HepG2 (cell line): ENCODE results near the gene MYO1B. TPM values are rescaled to one million over a fixed set of nuclear protein-coding genes. Genes with fewer than 3 reads are reported as not detected.

Experiments used
- ATAC-seq: fragments of 200-7000 bp; cut with Tn5 transposase; 3 replicates; pipeline ENCODE4 v1.9.1; 2020; ENCODE audit warnings: mild to moderate bottlenecking, moderate library complexity
- BruUV-seq: library from RNA; stranded (reverse); fragments of 400-500 nt; replicated peaks from 2 replicates; lab custom pipeline; 2021; lab: Mats Ljungman, UMichigan
- CTCF ChIA-PET: fragments of 300-600 bp; formaldehyde crosslinking; extraction: SDS; loops from one replicate; lab custom pipeline; 2021; ENCODE audit warnings: low total read pairs, inconsistent platforms, low intra/inter-chr PET ratio; lab: Yijun Ruan, JAX
- POLR2A ChIA-PET: fragments of 350-600 bp; sonication (Branson Sonifier 250); formaldehyde crosslinking; loops from one replicate; lab custom pipeline; 2020; ENCODE audit warnings: antibody characterized with exemption, inconsistent platforms; lab: Yijun Ruan, JAX
- DNase-seq: peaks from one replicate; pipeline ENCODE4 v3.0.0-alpha.2; 2015; ENCODE audit warnings: low spot score
- FAIRE-seq: peaks from 3 replicates; lab custom pipeline; 2011; peaks lifted over from hg19 to GRCh38; lab: Jason Lieb, UNC
- H2AFZ ChIP-seq: one replicate; pipeline ENCODE4 v1.6.1; 2011; ENCODE audit warnings: low read length, inconsistent platforms
- H3K27ac ChIP-seq: fragments of 300-600 bp; 3 replicates; pipeline ENCODE4 v1.8.0; 2011; ENCODE audit warnings: mixed run types, mild to moderate bottlenecking, mixed read lengths, low read length, inconsistent platforms; ENCODE audit not compliant: insufficient read depth; ENCODE audit errors: extremely low read length
- H3K27me3 ChIP-seq, 2 experiments: fragments of 200-600 bp in 1 of 2; 2 replicates in 1 of 2; 3 replicates in 1 of 2; pipeline versions ENCODE4 v1.6.0 to v1.8.0; 2011; ENCODE audit warnings: low read length in 2 of 2, mild to moderate bottlenecking in 2 of 2, moderate library complexity in 2 of 2, inconsistent platforms in 1 of 2; ENCODE audit not compliant: insufficient read depth in 2 of 2, control insufficient read depth in 1 of 2
- H3K36me3 ChIP-seq, 2 experiments: fragments of 200-600 bp in 1 of 2; replicated peaks in 1 of 2; 2 replicates in 1 of 2; 3 replicates in 1 of 2; pipeline versions ENCODE4 v1.5.1 to v1.8.0; 2011; ENCODE audit warnings: low read length in 2 of 2, inconsistent platforms in 1 of 2; ENCODE audit not compliant: insufficient read depth in 2 of 2, control insufficient read depth in 1 of 2
- H3K4me1 ChIP-seq: 2 replicates; pipeline ENCODE4 v1.5.1; 2012; ENCODE audit warnings: low read length, inconsistent platforms; ENCODE audit not compliant: insufficient read depth
- H3K4me2 ChIP-seq: 2 replicates; pipeline ENCODE4 v1.6.0; 2011; ENCODE audit warnings: low read depth, low read length, inconsistent platforms
- H3K4me3 ChIP-seq, 3 experiments: fragments of 200-600 bp in 1 of 3; sonication (generic), shearing (Covaris generic) in 1 of 3; replicated peaks in 1 of 3; 2 replicates each; pipeline ENCODE4 v1.5.1; 2011 to 2016; ENCODE audit warnings: low read length in 3 of 3, inconsistent platforms in 2 of 3, low read depth in 2 of 3, mild to moderate bottlenecking in 2 of 3, control low read depth in 1 of 3, mixed read lengths in 1 of 3; ENCODE audit not compliant: insufficient read depth in 1 of 3
- H3K79me2 ChIP-seq: one replicate; pipeline ENCODE4 v1.6.1; 2011; ENCODE audit warnings: low read length, inconsistent platforms; ENCODE audit not compliant: insufficient read depth
- H3K9ac ChIP-seq: 2 replicates; pipeline ENCODE4 v1.6.0; 2011; ENCODE audit warnings: mild to moderate bottlenecking, low read depth, low read length, inconsistent platforms; ENCODE audit not compliant: insufficient read depth
- H3K9me3 ChIP-seq: 2 replicates; pipeline ENCODE4 v1.5.1; 2012; ENCODE audit warnings: mild to moderate bottlenecking, low read length
- H4K20me1 ChIP-seq: 2 replicates; pipeline ENCODE4 v1.6.0; 2011; ENCODE audit warnings: inconsistent platforms, mild to moderate bottlenecking, low read length, moderate library complexity; ENCODE audit not compliant: insufficient read depth
- EP300 ChIP-seq, 3 experiments: sonication (generic) in 1 of 3; formaldehyde crosslinking in 1 of 3; IDR thresholded peaks; 2 replicates each; pipeline versions ENCODE4 v1.5.1 to v1.6.1; 2011 to 2020; ENCODE audit warnings: low read depth in 2 of 3, low read length in 2 of 3, borderline replicate concordance in 1 of 3, improper control_type of control experiment in 1 of 3, mild to moderate bottlenecking in 1 of 3, missing genetic modification reagents in 1 of 3, moderate library complexity in 1 of 3
- HMGXB3 ChIP-seq: sonication (generic); formaldehyde crosslinking; IDR thresholded peaks from 2 replicates; pipeline ENCODE4 v1.4.0; 2020; ENCODE audit warnings: missing genetic modification reagents, borderline replicate concordance
- RELA ChIP-seq: sonication (generic); formaldehyde crosslinking; IDR thresholded peaks from 2 replicates; pipeline ENCODE4 v1.4.0; 2020; ENCODE audit warnings: missing genetic modification reagents
- STAT6 ChIP-seq: sonication (generic); formaldehyde crosslinking; IDR thresholded peaks from 2 replicates; pipeline ENCODE4 v1.4.0; 2020; ENCODE audit warnings: missing genetic modification reagents, mild to moderate bottlenecking, borderline replicate concordance
- XBP1 ChIP-seq: sonication (generic); formaldehyde crosslinking; IDR thresholded peaks from 2 replicates; pipeline ENCODE4 v1.5.0; 2020; ENCODE audit warnings: missing genetic modification reagents
- ZFP1 ChIP-seq: IDR thresholded peaks from 2 replicates; pipeline ENCODE4 v1.6.1; 2016
- ZNF431 ChIP-seq: sonication (generic); formaldehyde crosslinking; IDR thresholded peaks from 2 replicates; pipeline ENCODE4 v1.9.0; 2022; ENCODE audit warnings: missing genetic modification reagents, low read depth, mild to moderate bottlenecking, borderline replicate concordance
- ZNF576 ChIP-seq: sonication (generic); formaldehyde crosslinking; IDR thresholded peaks from 2 replicates; pipeline ENCODE4 v1.4.0; 2020; ENCODE audit warnings: mild to moderate bottlenecking, missing genetic modification reagents
- ZNF597 ChIP-seq: sonication (generic); formaldehyde crosslinking; IDR thresholded peaks from 2 replicates; pipeline ENCODE4 v1.5.0; 2020; ENCODE audit warnings: missing genetic modification reagents
- ZNF776 ChIP-seq: sonication (generic); formaldehyde crosslinking; IDR thresholded peaks from 2 replicates; pipeline ENCODE4 v1.4.0; 2020; ENCODE audit warnings: mild to moderate bottlenecking, missing genetic modification reagents
- WGBS: methylation state at CpG from one replicate; pipeline ENCODE4 v1.1.6; 2017; ENCODE audit warnings: low lambda C conversion rate; 5-methylcytosine and 5-hydroxymethylcytosine counted together
- in situ Hi-C: cut with HindIII; loops from 2 replicates; pipeline ENCODE4 v1.10.0; 2017; ENCODE audit warnings: low pct_unique_long_range_greater_than_20kb; ENCODE audit not compliant: extremely low pct_ligation_motif_present
- intact Hi-C: fragments of 100-400 bp; cut with micrococcal nuclease; formaldehyde crosslinking; loops from one replicate; pipeline ENCODE4 v1.10.0; 2022; ENCODE audit not compliant: unreplicated experiment
- polyA plus RNA-seq, 8 experiments: library from polyadenylated mRNA; depleted of rRNA in 3 of 8; stranded (reverse) in 7 of 8; unstranded in 1 of 8; fragments of >200 nt; fragmentation: Illumina TruSeq in 4 of 8; extraction: Trizol in 4 of 8; gene quantifications; 2 replicates each; pipeline versions ENCODE4 v1.2.1 to v1.2.3, GENCODE V29; 2011 to 2016; ENCODE audit warnings: low read depth in 4 of 8, missing spikeins in 1 of 8, mixed read lengths in 1 of 8; ENCODE audit not compliant: insufficient read depth in 1 of 8
- total RNA-seq, 5 experiments: library from RNA; depleted of rRNA; stranded (reverse); fragments of >200 nt; fragmentation: Illumina TruSeq; extraction: Trizol; gene quantifications; 2 replicates each; pipeline ENCODE4 v1.2.3, GENCODE V29; 2016; ENCODE audit warnings: low read depth in 1 of 5

Gene MYO1B
- total and polyA plus RNA-seq, 2 of the 13 experiments (the other 11 are each of a cell fraction or from before 2014, with no cell fraction given): 36.9 to 89.8 TPM

GRCh38 chr2:191316246-191316994 lies 71.2 kb downstream of the MYO1B start:
- H3K4me2 ChIP-seq: no peak overlapping the region
- no peaks in the 10 kb centered on the region for H3K27me3 ChIP-seq
- FAIRE-seq: no peak
- POLR2A ChIA-PET: no interaction called here
- H3K36me3 ChIP-seq: no peaks in the 10 kb centered on the region
- H3K79me2 ChIP-seq: peaks cover 51% of the 10 kb centered on the region
- H4K20me1 ChIP-seq: peaks cover 3% of the 10 kb centered on the region; the same call in 1 of the 2 replicates
- in situ Hi-C loops: no loop called here
- peaks cover 28% of the 10 kb centered on the region for H3K4me1 ChIP-seq
- H3K9ac ChIP-seq: no peak overlapping the region
- BruUV-seq: no TSS peak
- no peaks in the 10 kb centered on the region for H3K9me3 ChIP-seq
- CTCF ChIA-PET: no interaction called here
- H2AFZ ChIP-seq: no peak overlapping the region
- intact Hi-C loops: loop anchor here (5.0 kb wide), 1 partner anchor 69 kb away; the partner anchor contains the start of gene MYO1B
- no peak overlapping the region for H3K4me3 ChIP-seq
- 97% methylated on average over 4 of the region's 4 CpGs for WGBS
- no peak for ATAC-seq
- DNase-seq: no peak
- H3K27ac ChIP-seq: no peak overlapping the region
- TF ChIP-seq ZNF597 (CRISPR knock-in tag) (no peak), EP300 (IDR thresholded peaks at IDR 0.05; ENCODE audit: low read depth in 2 of 2, low read length in 2 of 2) (no peak), EP300 (CRISPR knock-in tag; IDR thresholded peaks at IDR 0.05; ENCODE audit: borderline replicate concordance) (no peak), ZNF431 (CRISPR knock-in tag) (no peak), STAT6 (no peak), ZNF576 (CRISPR knock-in tag) (no peak), ZNF776 (CRISPR knock-in tag) (no peak), XBP1 (CRISPR knock-in tag) (no peak), HMGXB3 (CRISPR knock-in tag) (no peak), ZFP1 (CRISPR knock-in tag) (no peak), RELA (CRISPR knock-in tag) (no peak)
